Measurements from ENCODE around the gene SH3RF3.

The SH3RF3 gene

GRCh38 chr2:109170645-109171044, 41.6 kb downstream of the SH3RF3 start:
- H3K9me3 Mint-ChIP-seq (ENCODE audit: low read depth) = no peaks in the 10 kb centered on the region
- H3K4me1 Mint-ChIP-seq (ENCODE audit: low read depth) = peaks cover 44% of the 10 kb centered on the region
- no peak overlapping the region for H3K4me3 Mint-ChIP-seq
- no peak overlapping the region for H3K27ac Mint-ChIP-seq
- H3K36me3 Mint-ChIP-seq = peaks cover 2% of the 10 kb centered on the region
- H3K27me3 Mint-ChIP-seq = no peaks in the 10 kb centered on the region

GRCh38 chr2:109171444-109172334, 42.7 kb downstream of the SH3RF3 start:
- Mint-ChIP-seq H3K4me3 (no peak overlapping the region), H3K27me3 (no peaks in the 10 kb centered on the region), H3K9me3 (ENCODE audit: low read depth) (no peaks in the 10 kb centered on the region), H3K4me1 (ENCODE audit: low read depth) (peaks cover 46% of the 10 kb centered on the region), H3K36me3 (peaks cover 2% of the 10 kb centered on the region), H3K27ac (no peak overlapping the region)

- peaks cover 45% of the 10 kb centered on the region for H3K4me1 Mint-ChIP-seq (ENCODE audit: low read depth)
- H3K36me3 Mint-ChIP-seq = peaks cover 2% of the 10 kb centered on the region
- no peak overlapping the region for H3K27ac Mint-ChIP-seq
- no peak overlapping the region for H3K4me3 Mint-ChIP-seq
- H3K9me3 Mint-ChIP-seq (ENCODE audit: low read depth) = no peaks in the 10 kb centered on the region
- H3K27me3 Mint-ChIP-seq = no peaks in the 10 kb centered on the region
These were observed 43.6 kb downstream of the SH3RF3 start for GRCh38 chr2:109172556-109173105.

- Mint-ChIP-seq H3K36me3 (peaks cover under 1% of the 10 kb centered on the region), H3K27ac (peak overlapping the region; percentile 61), H3K4me3 (peak overlapping the region; percentile 33), H3K9me3 (ENCODE audit: low read depth) (no peaks in the 10 kb centered on the region), H3K4me1 (ENCODE audit: low read depth) (peaks cover 46% of the 10 kb centered on the region), H3K27me3 (no peaks in the 10 kb centered on the region)
These were observed 44.5 kb downstream of the SH3RF3 start for GRCh38 chr2:109173311-109174171.

GRCh38 chr2:109174214-109174613, 45.2 kb downstream of the SH3RF3 start:
- H3K4me3 Mint-ChIP-seq = no peak overlapping the region
- H3K9me3 Mint-ChIP-seq (ENCODE audit: low read depth) = no peaks in the 10 kb centered on the region
- H3K27ac Mint-ChIP-seq = peak overlapping the region; percentile 46
- H3K27me3 Mint-ChIP-seq = no peaks in the 10 kb centered on the region
- H3K4me1 Mint-ChIP-seq (ENCODE audit: low read depth) = peaks cover 46% of the 10 kb centered on the region
- peaks cover 2% of the 10 kb centered on the region for H3K36me3 Mint-ChIP-seq

GRCh38 chr2:109174626-109175349, 45.8 kb downstream of the SH3RF3 start:
- Mint-ChIP-seq H3K9me3 (ENCODE audit: low read depth) (no peaks in the 10 kb centered on the region), H3K4me1 (ENCODE audit: low read depth) (peaks cover 41% of the 10 kb centered on the region), H3K4me3 (no peak overlapping the region)

GRCh38 chr2:109175350-109175678, 46.3 kb downstream of the SH3RF3 start:
- H3K27ac Mint-ChIP-seq = no peak overlapping the region
- no peak overlapping the region for H3K4me3 Mint-ChIP-seq
- peaks cover 10% of the 10 kb centered on the region for H3K36me3 Mint-ChIP-seq
- no peaks in the 10 kb centered on the region for H3K9me3 Mint-ChIP-seq (ENCODE audit: low read depth)
- H3K4me1 Mint-ChIP-seq (ENCODE audit: low read depth) = peaks cover 39% of the 10 kb centered on the region
- no peaks in the 10 kb centered on the region for H3K27me3 Mint-ChIP-seq

More at GRCh38 chr2:109174626-109175349, 45.8 kb downstream of the SH3RF3 start:
- Mint-ChIP-seq H3K27me3 (no peaks in the 10 kb centered on the region), H3K36me3 (peaks cover 8% of the 10 kb centered on the region), H3K27ac (peak overlapping the region; percentile 22)

- H3K27me3 Mint-ChIP-seq = no peaks in the 10 kb centered on the region
- H3K4me3 Mint-ChIP-seq = no peak overlapping the region
- H3K4me1 Mint-ChIP-seq (ENCODE audit: low read depth) = peaks cover 35% of the 10 kb centered on the region
- no peak overlapping the region for H3K27ac Mint-ChIP-seq
- peaks cover 3% of the 10 kb centered on the region for H3K9me3 Mint-ChIP-seq (ENCODE audit: low read depth)
- peaks cover 18% of the 10 kb centered on the region for H3K36me3 Mint-ChIP-seq
These were observed 47.9 kb downstream of the SH3RF3 start for GRCh38 chr2:109176928-109177327.

GRCh38 chr2:109177635-109178034, 48.6 kb downstream of the SH3RF3 start:
- no peak overlapping the region for H3K4me3 Mint-ChIP-seq
- no peaks in the 10 kb centered on the region for H3K27me3 Mint-ChIP-seq
- peaks cover 3% of the 10 kb centered on the region for H3K9me3 Mint-ChIP-seq (ENCODE audit: low read depth)
- peaks cover 20% of the 10 kb centered on the region for H3K36me3 Mint-ChIP-seq
- H3K27ac Mint-ChIP-seq = no peak overlapping the region
- H3K4me1 Mint-ChIP-seq (ENCODE audit: low read depth) = peaks cover 35% of the 10 kb centered on the region

GRCh38 chr2:109178968-109179367, 50.0 kb downstream of the SH3RF3 start:
- Mint-ChIP-seq H3K36me3 (peaks cover 20% of the 10 kb centered on the region), H3K9me3 (ENCODE audit: low read depth) (peaks cover 3% of the 10 kb centered on the region), H3K27ac (no peak overlapping the region), H3K4me3 (no peak overlapping the region), H3K27me3 (no peaks in the 10 kb centered on the region), H3K4me1 (ENCODE audit: low read depth) (peaks cover 28% of the 10 kb centered on the region)

- Mint-ChIP-seq H3K27me3 (no peaks in the 10 kb centered on the region), H3K27ac (no peak overlapping the region), H3K36me3 (peaks cover 20% of the 10 kb centered on the region), H3K4me1 (ENCODE audit: low read depth) (peaks cover 22% of the 10 kb centered on the region), H3K4me3 (no peak overlapping the region), H3K9me3 (ENCODE audit: low read depth) (peaks cover 3% of the 10 kb centered on the region)
These were observed 51.8 kb downstream of the SH3RF3 start for GRCh38 chr2:109180786-109181185.

GRCh38 chr2:109182426-109182825, 53.4 kb downstream of the SH3RF3 start:
- H3K9me3 Mint-ChIP-seq (ENCODE audit: low read depth) = peaks cover 3% of the 10 kb centered on the region
- no peak overlapping the region for H3K4me3 Mint-ChIP-seq
- H3K27me3 Mint-ChIP-seq = no peaks in the 10 kb centered on the region
- peaks cover 20% of the 10 kb centered on the region for H3K36me3 Mint-ChIP-seq
- H3K27ac Mint-ChIP-seq = no peak overlapping the region
- H3K4me1 Mint-ChIP-seq (ENCODE audit: low read depth) = peaks cover 21% of the 10 kb centered on the region

GRCh38 chr2:109183871-109184270, 54.9 kb downstream of the SH3RF3 start:
- H3K4me1 Mint-ChIP-seq (ENCODE audit: low read depth) = peaks cover 16% of the 10 kb centered on the region
- no peaks in the 10 kb centered on the region for H3K27me3 Mint-ChIP-seq
- peaks cover 3% of the 10 kb centered on the region for H3K9me3 Mint-ChIP-seq (ENCODE audit: low read depth)
- peaks cover 20% of the 10 kb centered on the region for H3K36me3 Mint-ChIP-seq
- H3K4me3 Mint-ChIP-seq = no peak overlapping the region
- H3K27ac Mint-ChIP-seq = no peak overlapping the region

GRCh38 chr2:109184368-109184767, 55.4 kb downstream of the SH3RF3 start:
- H3K27me3 Mint-ChIP-seq = no peaks in the 10 kb centered on the region
- H3K36me3 Mint-ChIP-seq = peaks cover 16% of the 10 kb centered on the region
- H3K4me1 Mint-ChIP-seq (ENCODE audit: low read depth) = peaks cover 17% of the 10 kb centered on the region
- H3K4me3 Mint-ChIP-seq = no peak overlapping the region
- no peak overlapping the region for H3K27ac Mint-ChIP-seq
- peaks cover 3% of the 10 kb centered on the region for H3K9me3 Mint-ChIP-seq (ENCODE audit: low read depth)
